Measurements from ENCODE around the gene CCSAP.

Gene CCSAP

GRCh38 chr1:229323885-229324553, 18.8 kb downstream of the CCSAP start:
- no peak for DNase-seq (ENCODE audit: low spot score)
- TF ChIP-seq CTCF (IDR thresholded peaks at IDR 0.05; ENCODE audit: extremely low read depth, missing control alignments): no peak

- no peak for TF ChIP-seq CTCF (IDR thresholded peaks at IDR 0.05; ENCODE audit: extremely low read depth, missing control alignments)
- DNase-seq (ENCODE audit: low spot score): no peak
These were observed 19.6 kb downstream of the CCSAP start for GRCh38 chr1:229323201-229323600.

GRCh38 chr1:229319487-229319886, 23.4 kb downstream of the CCSAP start:
- no peak for TF ChIP-seq CTCF (IDR thresholded peaks at IDR 0.05; ENCODE audit: extremely low read depth, missing control alignments)
- DNase-seq (ENCODE audit: low spot score): no peak

GRCh38 chr1:229318056-229318455, 24.8 kb downstream of the CCSAP start:
- DNase-seq (ENCODE audit: low spot score): no peak
- no peak for TF ChIP-seq CTCF (IDR thresholded peaks at IDR 0.05; ENCODE audit: extremely low read depth, missing control alignments)

GRCh38 chr1:229316166-229316565, 26.7 kb downstream of the CCSAP start:
- no peak for DNase-seq (ENCODE audit: low spot score)
- TF ChIP-seq CTCF (IDR thresholded peaks at IDR 0.05; ENCODE audit: extremely low read depth, missing control alignments): no peak

- DNase-seq (ENCODE audit: low spot score): no peak
- no peak for TF ChIP-seq CTCF (IDR thresholded peaks at IDR 0.05; ENCODE audit: extremely low read depth, missing control alignments)
These were observed 32.0 kb downstream of the CCSAP start for GRCh38 chr1:229310833-229311232.

GRCh38 chr1:229309684-229310083, 33.2 kb downstream of the CCSAP start:
- no peak for TF ChIP-seq CTCF (IDR thresholded peaks at IDR 0.05; ENCODE audit: extremely low read depth, missing control alignments)
- DNase-seq (ENCODE audit: low spot score): no peak
